ENCODE data around the gene TMC8. TPM values are rescaled to one million over a fixed set of nuclear protein-coding genes. Genes with fewer than 3 reads are reported as not detected.

Gene TMC8
- total RNA-seq, 4 donors from 2014 or later, result 1.2 to 40.8 (median 9.8) TPM

DNA sequence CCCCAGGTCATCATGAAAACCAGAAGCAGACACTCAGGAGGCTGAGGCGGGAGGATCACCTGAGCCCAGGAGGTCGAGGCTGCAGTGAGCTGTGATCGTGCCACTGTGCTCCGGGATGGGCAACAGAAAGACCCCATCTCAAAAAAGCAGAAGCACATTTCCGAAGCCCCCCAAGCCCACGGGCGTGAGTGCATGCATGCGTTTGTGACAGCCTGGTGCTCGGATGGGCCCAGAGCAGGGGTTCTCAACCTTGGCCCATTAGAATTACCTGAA lies 21.1 kb upstream of the TMC8 start:
- Histone ChIP-seq H3K27me3 (no peaks in the 10 kb centered on the region), H3K4me1 (peaks cover 0 to 7% (median 4%) of the 10 kb centered on the region in 4 donors), H3K27ac (no peak overlapping the region), H3K4me3 (no peak overlapping the region), H3K36me3 (no peaks in the 10 kb centered on the region), H3K9me3 (no peaks in the 10 kb centered on the region)
- intact Hi-C loops (cut with DNase I; ENCODE audit: low total_unique reads) (no loop called here), in situ Hi-C loops (cut with MboI; ENCODE audit: low pct_ligation_motif_present in 1 of 4, low pct_unique_long_range_greater_than_20kb in 1 of 4, low sequenced_read_pairs in 3 of 4) (loop anchor here in 1 of 4 donors (10.0 kb wide), 1 partner anchor 135 kb away; no protein-coding TSS in a partner anchor)
- 60 to 88% methylated on average over 4 to 9 of the region's 9 CpGs for WGBS, 2 donors (ENCODE audit: low coverage in 1 of 2)
- no peak for DNase-seq
- TF ChIP-seq, protein P1, sequence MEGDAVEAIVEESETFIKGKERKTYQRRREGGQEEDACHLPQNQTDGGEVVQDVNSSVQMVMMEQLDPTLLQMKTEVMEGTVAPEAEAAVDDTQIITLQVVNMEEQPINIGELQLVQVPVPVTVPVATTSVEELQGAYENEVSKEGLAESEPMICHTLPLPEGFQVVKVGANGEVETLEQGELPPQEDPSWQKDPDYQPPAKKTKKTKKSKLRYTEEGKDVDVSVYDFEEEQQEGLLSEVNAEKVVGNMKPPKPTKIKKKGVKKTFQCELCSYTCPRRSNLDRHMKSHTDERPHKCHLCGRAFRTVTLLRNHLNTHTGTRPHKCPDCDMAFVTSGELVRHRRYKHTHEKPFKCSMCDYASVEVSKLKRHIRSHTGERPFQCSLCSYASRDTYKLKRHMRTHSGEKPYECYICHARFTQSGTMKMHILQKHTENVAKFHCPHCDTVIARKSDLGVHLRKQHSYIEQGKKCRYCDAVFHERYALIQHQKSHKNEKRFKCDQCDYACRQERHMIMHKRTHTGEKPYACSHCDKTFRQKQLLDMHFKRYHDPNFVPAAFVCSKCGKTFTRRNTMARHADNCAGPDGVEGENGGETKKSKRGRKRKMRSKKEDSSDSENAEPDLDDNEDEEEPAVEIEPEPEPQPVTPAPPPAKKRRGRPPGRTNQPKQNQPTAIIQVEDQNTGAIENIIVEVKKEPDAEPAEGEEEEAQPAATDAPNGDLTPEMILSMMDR (IDR thresholded peaks at IDR 0.05), result no peak
- no peak for TF ChIP-seq POLR2AphosphoS5 (IDR thresholded peaks at IDR 0.05)
- TF ChIP-seq POLR2A (IDR thresholded peaks at IDR 0.05), result no peak
- no peak for TF ChIP-seq EP300 (IDR thresholded peaks at IDR 0.05; ENCODE audit: low read depth)

DNA sequence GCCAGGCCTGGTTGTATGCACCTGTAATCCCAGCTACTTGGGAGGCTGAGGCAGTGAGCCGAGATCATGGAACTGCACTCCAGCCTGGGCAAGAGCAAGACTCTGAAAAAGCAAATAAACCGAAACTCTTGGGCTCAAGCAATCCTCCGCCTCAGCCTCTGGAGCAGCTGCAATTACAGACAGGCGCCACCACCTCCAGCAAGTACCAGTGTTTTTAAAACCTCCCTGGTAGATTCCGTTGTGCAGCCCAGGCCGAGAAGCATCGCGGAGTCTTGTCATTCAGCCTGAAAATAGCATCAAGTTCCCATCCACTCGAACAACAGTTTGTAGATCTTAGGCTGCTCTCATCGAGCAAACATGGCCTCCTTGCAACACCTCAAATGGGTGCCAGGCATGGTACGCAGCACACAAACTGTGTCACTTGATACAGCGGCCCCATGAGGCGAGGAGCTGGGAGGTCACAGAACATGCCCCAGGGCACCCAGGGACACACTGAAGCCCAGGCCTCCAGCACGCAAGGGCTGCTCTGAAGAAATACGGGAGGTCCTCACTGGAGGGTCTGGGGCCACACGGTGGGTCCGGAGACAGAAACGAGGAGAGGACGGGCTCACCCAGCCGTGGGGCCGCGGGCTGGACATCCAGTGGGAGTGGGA lies 20.1 kb upstream of the TMC8 start:
- Histone ChIP-seq H3K27me3 (no peaks in the 10 kb centered on the region), H3K36me3 (no peaks in the 10 kb centered on the region), H3K27ac (no peak overlapping the region), H3K9me3 (no peaks in the 10 kb centered on the region), H3K4me3 (no peak overlapping the region), H3K4me1 (peaks cover 0 to 7% (median 4%) of the 10 kb centered on the region in 4 donors)
- no peak for DNase-seq
- in situ Hi-C loops (cut with MboI; ENCODE audit: low pct_ligation_motif_present in 1 of 4, low pct_unique_long_range_greater_than_20kb in 1 of 4, low sequenced_read_pairs in 3 of 4) (loop anchor here in 3 of 4 donors (10.0 kb wide), 2 partner anchors 64 to 134 kb away; no protein-coding TSS in a partner anchor), intact Hi-C loops (cut with DNase I; ENCODE audit: low total_unique reads) (loop anchor here (5.0 to 10.0 kb wide), 2 partner anchors 67 to 144 kb away; no protein-coding TSS in a partner anchor)
- 84% methylated on average over 22 of the region's 22 CpGs; no CpG with 5 or more reads in 1 of the 2 donors for WGBS, 2 donors (ENCODE audit: low coverage in 1 of 2)
- no peak for TF ChIP-seq POLR2A (IDR thresholded peaks at IDR 0.05)
- TF ChIP-seq, protein P1 (IDR thresholded peaks at IDR 0.05), result no peak
- no peak for TF ChIP-seq POLR2AphosphoS5 (IDR thresholded peaks at IDR 0.05)
- no peak for TF ChIP-seq EP300 (IDR thresholded peaks at IDR 0.05; ENCODE audit: low read depth)

DNA sequence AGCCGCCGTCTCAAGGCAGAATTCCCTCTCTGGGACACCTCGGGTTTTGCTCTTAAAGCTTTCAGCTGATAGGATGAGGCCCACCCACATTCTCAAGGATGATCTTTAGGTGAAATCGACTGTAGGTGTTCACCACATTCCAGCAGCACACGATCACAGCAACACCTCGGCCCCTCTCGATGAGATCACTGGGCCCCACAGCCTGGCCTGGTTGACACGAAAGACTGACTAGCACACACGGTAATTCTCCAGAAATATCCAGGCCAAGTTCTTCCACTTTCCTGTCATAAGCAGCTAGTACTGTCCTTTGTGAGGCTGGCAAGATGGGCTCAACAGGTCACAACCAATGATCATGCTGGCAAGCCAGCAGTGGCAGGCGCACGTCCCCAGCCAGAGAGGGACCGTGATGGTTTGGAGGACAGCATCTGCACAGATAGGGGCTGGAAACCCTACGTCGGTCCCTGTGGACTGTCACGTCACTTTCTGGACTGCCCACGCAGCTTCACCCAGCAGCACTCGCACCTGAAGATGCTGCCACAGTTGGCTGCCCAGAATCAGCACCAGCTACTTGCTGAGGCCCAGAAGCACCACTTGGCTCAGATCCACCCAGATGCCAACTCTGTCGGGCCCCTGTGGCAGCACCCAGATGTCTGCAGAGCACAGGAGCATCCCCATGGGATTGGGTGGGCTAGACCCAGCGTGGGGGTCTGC lies 19.4 kb upstream of the TMC8 start:
- no peak overlapping the region for H3K4me3 ChIP-seq
- DNase-seq, result no peak
- TF ChIP-seq EP300 (IDR thresholded peaks at IDR 0.05; ENCODE audit: low read depth), result no peak
- TF ChIP-seq, protein P1 (IDR thresholded peaks at IDR 0.05), result no peak
- H3K4me1 ChIP-seq, result peaks cover 0 to 7% (median 4%) of the 10 kb centered on the region in 4 donors
- in situ Hi-C loops (cut with MboI; ENCODE audit: low pct_ligation_motif_present in 1 of 4, low pct_unique_long_range_greater_than_20kb in 1 of 4, low sequenced_read_pairs in 3 of 4), result loop anchor here in 3 of 4 donors (10.0 kb wide), 2 partner anchors 64 to 134 kb away; no protein-coding TSS in a partner anchor
- H3K36me3 ChIP-seq, result no peaks in the 10 kb centered on the region
- H3K27ac ChIP-seq, result no peak overlapping the region
- intact Hi-C loops (cut with DNase I; ENCODE audit: low total_unique reads), result loop anchor here (5.0 to 10.0 kb wide), 2 partner anchors 66 to 144 kb away; no protein-coding TSS in a partner anchor
- H3K9me3 ChIP-seq, result no peaks in the 10 kb centered on the region
- 88% methylated on average over 19 of the region's 19 CpGs; no CpG with 5 or more reads in 1 of the 2 donors for WGBS, 2 donors (ENCODE audit: low coverage in 1 of 2)
- no peaks in the 10 kb centered on the region for H3K27me3 ChIP-seq

DNA sequence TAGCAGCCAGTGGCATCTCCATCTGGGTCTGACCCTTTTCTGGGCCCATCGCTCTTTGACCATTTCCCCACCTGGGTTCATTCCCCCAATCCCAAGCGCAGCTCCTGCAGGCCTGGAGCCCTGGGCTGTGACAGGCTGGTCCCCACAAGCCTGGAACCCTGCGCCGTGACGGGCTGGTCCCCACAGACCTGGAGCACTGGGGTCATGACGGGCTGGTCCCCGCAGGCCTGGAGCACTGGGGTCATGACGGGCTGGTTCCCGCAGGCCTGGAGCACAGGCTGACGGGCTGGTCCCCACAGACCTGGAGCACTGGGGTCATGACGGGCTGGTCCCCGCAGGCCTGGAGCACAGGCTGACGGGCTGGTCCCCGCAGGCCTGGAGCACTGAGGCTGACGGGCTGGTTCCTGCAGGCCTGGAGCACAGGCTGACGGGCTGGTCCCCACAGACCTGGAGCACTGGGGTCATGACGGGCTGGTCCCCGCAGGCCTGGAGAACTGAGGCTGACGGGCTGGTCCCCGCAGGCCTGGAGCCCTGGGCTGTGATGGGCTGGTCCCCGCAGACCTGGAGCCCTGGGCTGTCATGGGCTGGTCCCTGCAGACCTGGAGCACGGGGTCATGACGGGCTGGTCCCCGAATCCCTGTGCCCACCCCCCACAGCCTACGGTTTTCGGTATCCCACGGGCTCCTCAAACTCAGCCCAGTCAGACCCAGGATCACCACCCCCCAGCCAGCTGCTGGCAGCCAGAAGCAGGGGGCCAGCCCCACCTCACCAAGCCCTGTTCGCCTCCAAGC lies 18.6 kb upstream of the TMC8 start:
- H3K9me3 ChIP-seq, result no peaks in the 10 kb centered on the region
- no peaks in the 10 kb centered on the region for H3K36me3 ChIP-seq
- H3K27me3 ChIP-seq, result no peaks in the 10 kb centered on the region
- H3K4me3 ChIP-seq, result no peak overlapping the region
- H3K4me1 ChIP-seq, result peaks cover 0 to 7% (median 4%) of the 10 kb centered on the region in 4 donors
- DNase-seq, result no peak
- peak overlapping the region in 1 of 4 donors; percentile 0 for H3K27ac ChIP-seq
- 92 to 97% methylated on average over 6 to 27 of the region's 28 CpGs for WGBS, 2 donors (ENCODE audit: low coverage in 1 of 2)
- TF ChIP-seq, protein P1 (IDR thresholded peaks at IDR 0.05), result no peak
- no peak for TF ChIP-seq POLR2A (IDR thresholded peaks at IDR 0.05)
- no peak for TF ChIP-seq EP300 (IDR thresholded peaks at IDR 0.05; ENCODE audit: low read depth)
- TF ChIP-seq POLR2AphosphoS5 (IDR thresholded peaks at IDR 0.05), result no peak
- intact Hi-C loops (cut with DNase I; ENCODE audit: low total_unique reads) (loop anchor here (5.0 to 10.0 kb wide), 2 partner anchors 65 to 143 kb away; no protein-coding TSS in a partner anchor), in situ Hi-C loops (cut with MboI; ENCODE audit: low pct_ligation_motif_present in 1 of 4, low pct_unique_long_range_greater_than_20kb in 1 of 4, low sequenced_read_pairs in 3 of 4) (loop anchor here in 3 of 4 donors (10.0 kb wide), 2 partner anchors 63 to 133 kb away; no protein-coding TSS in a partner anchor)

Measured in transverse colon (tissue), 4 donors.